Uterus (tissue), 4 donors: ENCODE results near the gene RFXAP. TPM values are rescaled to one million over a fixed set of nuclear protein-coding genes. Genes with fewer than 3 reads are reported as not detected.

Source experiments
- DNase-seq, 2 donors: peaks; one replicate each; pipeline ENCODE4 v3.0.0-alpha.2; 2019 to 2020
- H3K27ac ChIP-seq, 2 donors: fragments of 200-600 bp; sonication (generic); 1 replicate in 1 of 2; 2 replicates in 1 of 2; pipeline ENCODE4 v1.5.1; 2016 to 2018
- H3K27me3 ChIP-seq, 2 donors: fragments of 200-600 bp; sonication (generic); one replicate each; pipeline ENCODE4 v1.5.1; 2018 to 2019; ENCODE audit warnings: control low read depth in 1 of 2
- H3K36me3 ChIP-seq, 2 donors: fragments of 200-600 bp; sonication (generic); one replicate each; pipeline ENCODE4 v1.5.1; 2019; ENCODE audit warnings: control low read depth in 1 of 2
- H3K4me1 ChIP-seq, 2 donors: fragments of 200-600 bp; sonication (generic); one replicate each; pipeline ENCODE4 v1.5.1; 2018 to 2019; ENCODE audit warnings: control low read depth in 1 of 2
- H3K4me3 ChIP-seq, 2 donors: fragments of 200-600 bp; sonication (generic); 1 replicate in 1 of 2; 2 replicates in 1 of 2; pipeline ENCODE4 v1.5.1; 2018 to 2019; ENCODE audit warnings: mild to moderate bottlenecking in 1 of 2
- H3K9me3 ChIP-seq, 2 donors: fragments of 200-600 bp; sonication (generic); one replicate each; pipeline ENCODE4 v1.5.1; 2019; ENCODE audit warnings: control low read depth in 1 of 2
- CTCF ChIP-seq, 4 experiments: fragments of 200-600 bp in 2 of 4; fragments of 450-650 bp in 2 of 4; sonication (generic) in 2 of 4; IDR thresholded peaks; one replicate each; pipeline ENCODE4 v1.5.1; 2016 to 2019; ENCODE audit warnings: antibody characterized with exemption in 4 of 4, mild to moderate bottlenecking in 2 of 4, moderate library complexity in 1 of 4
- POLR2A ChIP-seq, 2 donors: fragments of 450-650 bp; IDR thresholded peaks; one replicate each; pipeline ENCODE4 v1.6.1; 2016; ENCODE audit warnings: antibody characterized with exemption in 2 of 2, mild to moderate bottlenecking in 1 of 2, moderate library complexity in 1 of 2
- intact Hi-C: fragments of 100-400 bp; cut with DNase I; formaldehyde crosslinking; loops from one replicate; pipeline ENCODE4 v1.15.1; 2023; ENCODE audit warnings: low total_unique reads
- total RNA-seq, 4 donors: library from RNA; depleted of rRNA in 3 of 4; stranded (reverse); fragments of >200 nt in 3 of 4; gene quantifications; one replicate each; pipeline versions ENCODE4 v1.1.0 to v1.2.4, GENCODE V29; 2014 to 2023
- donor health status: DM: yes; HTN: yes; CAD: no.

RFXAP gene
- total RNA-seq, 4 donors from 2014 or later, result 5.4 to 15.6 (median 12.0) TPM

- intact Hi-C loops, result no loop called here
- no peak overlapping the region for H3K4me3 ChIP-seq
- DNase-seq, result no peak
- no peak overlapping the region for H3K27ac ChIP-seq
- H3K27me3 ChIP-seq, result no peaks in the 10 kb centered on the region
- H3K9me3 ChIP-seq, result no peaks in the 10 kb centered on the region
- no peaks in the 10 kb centered on the region for H3K36me3 ChIP-seq
- no peaks in the 10 kb centered on the region for H3K4me1 ChIP-seq
- TF ChIP-seq POLR2A (IDR thresholded peaks at IDR 0.05) (no peak), CTCF (IDR thresholded peaks at IDR 0.05) (no peak)
These were observed 28.6 kb downstream of the RFXAP start for GRCh38 chr13:36847606-36848005.

- H3K27ac ChIP-seq, result no peak overlapping the region
- DNase-seq, result no peak
- no peaks in the 10 kb centered on the region for H3K27me3 ChIP-seq
- no peaks in the 10 kb centered on the region for H3K4me1 ChIP-seq
- H3K4me3 ChIP-seq, result no peak overlapping the region
- no peaks in the 10 kb centered on the region for H3K9me3 ChIP-seq
- intact Hi-C loops, result no loop called here
- TF ChIP-seq CTCF (IDR thresholded peaks at IDR 0.05), result no peak
- TF ChIP-seq POLR2A (IDR thresholded peaks at IDR 0.05), result no peak
- H3K36me3 ChIP-seq, result no peaks in the 10 kb centered on the region
These were observed 29.4 kb downstream of the RFXAP start for GRCh38 chr13:36848199-36848982.

GRCh38 chr13:36850790-36851438 lies 31.9 kb downstream of the RFXAP start:
- Histone ChIP-seq H3K4me1 (no peaks in the 10 kb centered on the region), H3K27ac (no peak overlapping the region), H3K9me3 (no peaks in the 10 kb centered on the region), H3K27me3 (no peaks in the 10 kb centered on the region), H3K4me3 (no peak overlapping the region), H3K36me3 (no peaks in the 10 kb centered on the region)
- no peak for DNase-seq
- no peak for TF ChIP-seq CTCF (IDR thresholded peaks at IDR 0.05)
- TF ChIP-seq POLR2A (IDR thresholded peaks at IDR 0.05), result no peak
- intact Hi-C loops, result no loop called here

- Histone ChIP-seq H3K9me3 (no peaks in the 10 kb centered on the region), H3K4me1 (no peaks in the 10 kb centered on the region), H3K36me3 (no peaks in the 10 kb centered on the region), H3K4me3 (no peak overlapping the region), H3K27ac (no peak overlapping the region), H3K27me3 (no peaks in the 10 kb centered on the region)
- intact Hi-C loops, result no loop called here
- DNase-seq, result no peak
- no peak for TF ChIP-seq CTCF (IDR thresholded peaks at IDR 0.05)
- no peak for TF ChIP-seq POLR2A (IDR thresholded peaks at IDR 0.05)
These were observed 38.2 kb downstream of the RFXAP start for GRCh38 chr13:36857253-36857652.

GRCh38 chr13:36858290-36858689 lies 39.3 kb downstream of the RFXAP start:
- DNase-seq, result no peak
- no peak overlapping the region for H3K4me3 ChIP-seq
- TF ChIP-seq CTCF (IDR thresholded peaks at IDR 0.05) (peak; percentile 24 to 47 (median 37)), POLR2A (IDR thresholded peaks at IDR 0.05) (no peak)
- no peaks in the 10 kb centered on the region for H3K27me3 ChIP-seq
- no peaks in the 10 kb centered on the region for H3K4me1 ChIP-seq
- H3K36me3 ChIP-seq, result no peaks in the 10 kb centered on the region
- intact Hi-C loops, result no loop called here
- H3K27ac ChIP-seq, result no peak overlapping the region
- H3K9me3 ChIP-seq, result no peaks in the 10 kb centered on the region
